Testis (tissue), 2 donors: ENCODE results near the gene BRD4.

Source experiments
- POLR2A ChIP-seq: fragments of 450-650 bp; IDR thresholded peaks from one replicate; pipeline ENCODE4 v1.6.1; 2017; ENCODE audit warnings: antibody characterized with exemption, mild to moderate bottlenecking, moderate library complexity
- TF ChIP-seq, protein P1 (sequence below), 3 experiments: fragments of 450-650 bp in 2 of 3; fragments of 200-600 bp in 1 of 3; sonication (generic) in 1 of 3; IDR thresholded peaks; one replicate each; pipeline ENCODE4 v1.5.1; 2016 to 2019; ENCODE audit warnings: antibody characterized with exemption in 3 of 3, mild to moderate bottlenecking in 2 of 3, moderate library complexity in 1 of 3

DNA sequence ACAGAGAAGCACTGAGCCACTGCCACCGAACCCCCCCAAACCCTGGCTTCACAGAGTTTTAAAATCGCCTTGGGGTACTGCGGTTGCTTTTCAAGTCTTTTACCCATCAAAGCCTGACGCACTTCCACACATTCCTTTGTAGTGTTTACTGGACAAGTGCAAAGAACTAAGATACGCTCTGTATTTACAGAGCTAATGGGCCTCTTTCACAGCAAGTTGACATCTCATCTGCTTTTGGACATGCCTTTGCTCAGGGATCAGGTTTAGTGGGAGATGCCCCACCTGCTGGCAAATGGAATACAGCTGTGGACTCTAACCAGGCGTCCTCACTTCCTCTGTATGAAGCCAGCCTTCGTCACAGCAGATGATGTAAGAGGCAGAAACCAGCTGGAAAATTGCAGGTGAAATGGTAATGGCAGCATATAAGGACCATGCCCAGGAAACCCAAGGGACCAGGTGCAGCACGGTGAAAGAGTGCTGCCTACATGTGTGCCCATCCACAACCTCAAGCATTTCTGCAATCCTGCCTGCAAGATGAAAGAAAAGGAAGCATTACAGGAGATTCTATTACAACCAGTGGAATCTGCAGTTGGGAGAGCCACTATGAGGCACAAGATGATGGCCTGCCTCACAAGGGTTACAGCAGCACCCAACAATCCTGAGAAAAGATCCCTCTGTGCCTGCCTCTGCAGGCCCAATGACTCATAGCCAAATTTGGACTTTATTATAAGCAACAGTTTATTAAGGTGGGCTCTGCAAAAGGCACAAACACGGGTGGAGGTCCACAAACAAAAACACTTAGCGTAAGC is 34.7 kb downstream of the BRD4 start:
- TF ChIP-seq, protein P1, sequence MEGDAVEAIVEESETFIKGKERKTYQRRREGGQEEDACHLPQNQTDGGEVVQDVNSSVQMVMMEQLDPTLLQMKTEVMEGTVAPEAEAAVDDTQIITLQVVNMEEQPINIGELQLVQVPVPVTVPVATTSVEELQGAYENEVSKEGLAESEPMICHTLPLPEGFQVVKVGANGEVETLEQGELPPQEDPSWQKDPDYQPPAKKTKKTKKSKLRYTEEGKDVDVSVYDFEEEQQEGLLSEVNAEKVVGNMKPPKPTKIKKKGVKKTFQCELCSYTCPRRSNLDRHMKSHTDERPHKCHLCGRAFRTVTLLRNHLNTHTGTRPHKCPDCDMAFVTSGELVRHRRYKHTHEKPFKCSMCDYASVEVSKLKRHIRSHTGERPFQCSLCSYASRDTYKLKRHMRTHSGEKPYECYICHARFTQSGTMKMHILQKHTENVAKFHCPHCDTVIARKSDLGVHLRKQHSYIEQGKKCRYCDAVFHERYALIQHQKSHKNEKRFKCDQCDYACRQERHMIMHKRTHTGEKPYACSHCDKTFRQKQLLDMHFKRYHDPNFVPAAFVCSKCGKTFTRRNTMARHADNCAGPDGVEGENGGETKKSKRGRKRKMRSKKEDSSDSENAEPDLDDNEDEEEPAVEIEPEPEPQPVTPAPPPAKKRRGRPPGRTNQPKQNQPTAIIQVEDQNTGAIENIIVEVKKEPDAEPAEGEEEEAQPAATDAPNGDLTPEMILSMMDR (IDR thresholded peaks at IDR 0.05): no peak
- TF ChIP-seq POLR2A: no peak
